ENCODE results near the gene PLCB4. TPM values are rescaled to one million over a fixed set of nuclear protein-coding genes. Genes with fewer than 3 reads are reported as not detected.

PLCB4 gene
- total and polyA plus RNA-seq, 2 donors (not counting 1 experiment from before 2014, with no cell fraction given) = 7.3 to 13.7 TPM

GRCh38 chr20:9367746-9368145 is 298.9 kb downstream of the PLCB4 start:
- no peak for TF ChIP-seq CTCF (conservative IDR thresholded peaks at IDR 0.05 in 1 of 2, IDR thresholded peaks at IDR 0.05 in 1 of 2; ENCODE audit: low read depth in 1 of 2, low read length in 2 of 2)
- no peak for TF ChIP-seq EZH2 (IDR thresholded peaks at IDR 0.05; ENCODE audit: low read length, missing control alignments)
- H4K20me1 ChIP-seq (ENCODE audit: control insufficient read depth, extremely low read depth, insufficient read depth, low read length) = no peaks in the 10 kb centered on the region
- no peak overlapping the region for H3K27ac ChIP-seq (ENCODE audit: insufficient read depth, low read length)
- H3K4me3 ChIP-seq (replicated peaks in 1 of 4; ENCODE audit: control extremely low read depth in 1 of 4, insufficient read depth in 1 of 4, low read depth in 3 of 4, low read length in 4 of 4) = no peak overlapping the region
- no peak overlapping the region for H3K4me2 ChIP-seq (ENCODE audit: extremely low read depth, insufficient read depth, low read length)
- H3K79me2 ChIP-seq (ENCODE audit: control insufficient read depth, insufficient read depth, low read length) = no peaks in the 10 kb centered on the region
- H3K27me3 ChIP-seq (ENCODE audit: control insufficient read depth, insufficient read depth, low read length) = no peaks in the 10 kb centered on the region
- H2AFZ ChIP-seq (ENCODE audit: low read length) = no peak overlapping the region
- no peaks in the 10 kb centered on the region for H3K9me3 ChIP-seq (ENCODE audit: control insufficient read depth, insufficient read depth, low read depth, low read length)
- no peak overlapping the region for H3K9ac ChIP-seq (ENCODE audit: insufficient read depth, low read length)
- no peaks in the 10 kb centered on the region for H3K36me3 ChIP-seq (ENCODE audit: control insufficient read depth, insufficient read depth, low read length)
- H3K4me1 ChIP-seq (ENCODE audit: control insufficient read depth, extremely low read depth, insufficient read depth, low read length) = no peaks in the 10 kb centered on the region
- DNase-seq (ENCODE audit: low read depth in 2 of 2) = no peak

GRCh38 chr20:9368893-9369292 is 300.0 kb downstream of the PLCB4 start:
- no peak overlapping the region for H3K27ac ChIP-seq (ENCODE audit: insufficient read depth, low read length)
- H3K9ac ChIP-seq (ENCODE audit: insufficient read depth, low read length) = no peak overlapping the region
- no peaks in the 10 kb centered on the region for H3K36me3 ChIP-seq (ENCODE audit: control insufficient read depth, insufficient read depth, low read length)
- H3K79me2 ChIP-seq (ENCODE audit: control insufficient read depth, insufficient read depth, low read length) = no peaks in the 10 kb centered on the region
- no peak overlapping the region for H2AFZ ChIP-seq (ENCODE audit: low read length)
- no peak overlapping the region for H3K4me2 ChIP-seq (ENCODE audit: extremely low read depth, insufficient read depth, low read length)
- TF ChIP-seq CTCF (conservative IDR thresholded peaks at IDR 0.05 in 1 of 2, IDR thresholded peaks at IDR 0.05 in 1 of 2; ENCODE audit: low read depth in 1 of 2, low read length in 2 of 2) = no peak
- TF ChIP-seq EZH2 (IDR thresholded peaks at IDR 0.05; ENCODE audit: low read length, missing control alignments) = no peak
- no peaks in the 10 kb centered on the region for H4K20me1 ChIP-seq (ENCODE audit: control insufficient read depth, extremely low read depth, insufficient read depth, low read length)
- H3K4me3 ChIP-seq (replicated peaks in 1 of 4; ENCODE audit: control extremely low read depth in 1 of 4, insufficient read depth in 1 of 4, low read depth in 3 of 4, low read length in 4 of 4) = no peak overlapping the region
- no peaks in the 10 kb centered on the region for H3K27me3 ChIP-seq (ENCODE audit: control insufficient read depth, insufficient read depth, low read length)
- DNase-seq (ENCODE audit: low read depth in 2 of 2) = no peak
- H3K9me3 ChIP-seq (ENCODE audit: control insufficient read depth, insufficient read depth, low read depth, low read length) = no peaks in the 10 kb centered on the region
- H3K4me1 ChIP-seq (ENCODE audit: control insufficient read depth, extremely low read depth, insufficient read depth, low read length) = no peaks in the 10 kb centered on the region

GRCh38 chr20:9369557-9369956 is 300.7 kb downstream of the PLCB4 start:
- Histone ChIP-seq H3K27ac (ENCODE audit: insufficient read depth, low read length) (no peak overlapping the region), H3K4me2 (ENCODE audit: extremely low read depth, insufficient read depth, low read length) (no peak overlapping the region), H2AFZ (ENCODE audit: low read length) (no peak overlapping the region), H3K79me2 (ENCODE audit: control insufficient read depth, insufficient read depth, low read length) (no peaks in the 10 kb centered on the region), H3K9ac (ENCODE audit: insufficient read depth, low read length) (no peak overlapping the region), H3K4me3 (replicated peaks in 1 of 4; ENCODE audit: control extremely low read depth in 1 of 4, insufficient read depth in 1 of 4, low read depth in 3 of 4, low read length in 4 of 4) (no peak overlapping the region), H3K9me3 (ENCODE audit: control insufficient read depth, insufficient read depth, low read depth, low read length) (no peaks in the 10 kb centered on the region), H3K4me1 (ENCODE audit: control insufficient read depth, extremely low read depth, insufficient read depth, low read length) (no peaks in the 10 kb centered on the region), H3K27me3 (ENCODE audit: control insufficient read depth, insufficient read depth, low read length) (no peaks in the 10 kb centered on the region), H3K36me3 (ENCODE audit: control insufficient read depth, insufficient read depth, low read length) (no peaks in the 10 kb centered on the region), H4K20me1 (ENCODE audit: control insufficient read depth, extremely low read depth, insufficient read depth, low read length) (no peaks in the 10 kb centered on the region)
- TF ChIP-seq CTCF (conservative IDR thresholded peaks at IDR 0.05 in 1 of 2, IDR thresholded peaks at IDR 0.05 in 1 of 2; ENCODE audit: low read depth in 1 of 2, low read length in 2 of 2) = no peak
- no peak for TF ChIP-seq EZH2 (IDR thresholded peaks at IDR 0.05; ENCODE audit: low read length, missing control alignments)
- no peak for DNase-seq (ENCODE audit: low read depth in 2 of 2)

All from fibroblast of lung (primary cell).